ENCODE results near the gene COMMD4.

The COMMD4 gene

GRCh38 chr15:75325922-75326321, 9.9 kb upstream of the COMMD4 start:
- Histone ChIP-seq H3K4me1 (ENCODE audit: low read depth, poor library complexity, severe bottlenecking) (no peaks in the 10 kb centered on the region), H3K79me2 (ENCODE audit: insufficient read depth, low read depth) (no peaks in the 10 kb centered on the region), H4K20me1 (ENCODE audit: insufficient read depth) (no peaks in the 10 kb centered on the region), H2AFZ (ENCODE audit: low read depth) (no peak overlapping the region), H3K36me3 (ENCODE audit: insufficient read depth) (no peaks in the 10 kb centered on the region), H3K4me2 (no peak overlapping the region), H3K27ac (no peak overlapping the region), H3K9ac (no peak overlapping the region), H3K4me3 (IDR thresholded peaks at IDR 0.05; ENCODE audit: insufficient read depth, low read depth, low read length) (no peak overlapping the region), H3K27me3 (ENCODE audit: insufficient read depth, low read depth) (no peaks in the 10 kb centered on the region)
- TF ChIP-seq CTCF (conservative IDR thresholded peaks at IDR 0.05; ENCODE audit: low read depth, low read length): no peak

GRCh38 chr15:75327005-75327404, 8.9 kb upstream of the COMMD4 start:
- Histone ChIP-seq H3K27me3 (ENCODE audit: insufficient read depth, low read depth) (no peaks in the 10 kb centered on the region), H3K36me3 (ENCODE audit: insufficient read depth) (no peaks in the 10 kb centered on the region), H3K4me2 (no peak overlapping the region), H3K9ac (no peak overlapping the region), H3K27ac (no peak overlapping the region), H4K20me1 (ENCODE audit: insufficient read depth) (no peaks in the 10 kb centered on the region), H3K4me3 (IDR thresholded peaks at IDR 0.05; ENCODE audit: insufficient read depth, low read depth, low read length) (no peak overlapping the region), H2AFZ (ENCODE audit: low read depth) (no peak overlapping the region), H3K79me2 (ENCODE audit: insufficient read depth, low read depth) (no peaks in the 10 kb centered on the region), H3K4me1 (ENCODE audit: low read depth, poor library complexity, severe bottlenecking) (no peaks in the 10 kb centered on the region)
- TF ChIP-seq CTCF (conservative IDR thresholded peaks at IDR 0.05; ENCODE audit: low read depth, low read length): no peak

- H3K27me3 ChIP-seq (ENCODE audit: insufficient read depth, low read depth): no peaks in the 10 kb centered on the region
Measured at GRCh38 chr15:75327491-75327890, 8.4 kb upstream of the COMMD4 start.

GRCh38 chr15:75328493-75329314, 7.2 kb upstream of the COMMD4 start:
- H3K9ac ChIP-seq: no peak overlapping the region
- no peak for TF ChIP-seq CTCF (conservative IDR thresholded peaks at IDR 0.05; ENCODE audit: low read depth, low read length)
- no peaks in the 10 kb centered on the region for H3K36me3 ChIP-seq (ENCODE audit: insufficient read depth)
- no peak overlapping the region for H3K4me2 ChIP-seq
- no peaks in the 10 kb centered on the region for H3K79me2 ChIP-seq (ENCODE audit: insufficient read depth, low read depth)
- H3K27ac ChIP-seq: no peak overlapping the region
- H2AFZ ChIP-seq (ENCODE audit: low read depth): no peak overlapping the region
- no peak overlapping the region for H3K4me3 ChIP-seq (IDR thresholded peaks at IDR 0.05; ENCODE audit: insufficient read depth, low read depth, low read length)
- peaks cover 3% of the 10 kb centered on the region for H3K4me1 ChIP-seq (ENCODE audit: low read depth, poor library complexity, severe bottlenecking)
- no peaks in the 10 kb centered on the region for H4K20me1 ChIP-seq (ENCODE audit: insufficient read depth)
- no peaks in the 10 kb centered on the region for H3K27me3 ChIP-seq (ENCODE audit: insufficient read depth, low read depth)

More at GRCh38 chr15:75327491-75327890, 8.4 kb upstream of the COMMD4 start:
- Histone ChIP-seq H2AFZ (ENCODE audit: low read depth) (no peak overlapping the region), H3K27ac (no peak overlapping the region), H3K4me2 (no peak overlapping the region), H3K9ac (no peak overlapping the region), H3K36me3 (ENCODE audit: insufficient read depth) (no peaks in the 10 kb centered on the region), H3K79me2 (ENCODE audit: insufficient read depth, low read depth) (no peaks in the 10 kb centered on the region), H4K20me1 (ENCODE audit: insufficient read depth) (no peaks in the 10 kb centered on the region), H3K4me3 (IDR thresholded peaks at IDR 0.05; ENCODE audit: insufficient read depth, low read depth, low read length) (no peak overlapping the region), H3K4me1 (ENCODE audit: low read depth, poor library complexity, severe bottlenecking) (no peaks in the 10 kb centered on the region)
- no peak for TF ChIP-seq CTCF (conservative IDR thresholded peaks at IDR 0.05; ENCODE audit: low read depth, low read length)

Data from KMS-11 (cell line).